Progenitor cell of endocrine pancreas (in vitro differentiated cells): ENCODE results near the gene RFNG. TPM values are rescaled to one million over a fixed set of nuclear protein-coding genes. Genes with fewer than 3 reads are reported as not detected.

Source experiments
- DNase-seq: peaks from one replicate; pipeline ENCODE4 v3.0.0; 2021; ENCODE audit warnings: low spot score; ENCODE audit not compliant: unreplicated experiment
- H3K27ac Mint-ChIP-seq: 2 replicates; pipeline ENCODE4 v1.8.0; 2021; ENCODE audit warnings: mild to moderate bottlenecking, moderate library complexity, mixed read lengths
- H3K27me3 Mint-ChIP-seq: 2 replicates; pipeline ENCODE4 v1.8.0; 2021; ENCODE audit warnings: mixed read lengths
- H3K36me3 Mint-ChIP-seq: 2 replicates; pipeline ENCODE4 v1.8.0; 2022; ENCODE audit warnings: mixed read lengths; ENCODE audit not compliant: insufficient read depth
- H3K4me1 Mint-ChIP-seq: 2 replicates; pipeline ENCODE4 v1.8.0; 2021; ENCODE audit warnings: low read depth, mixed read lengths
- H3K4me3 Mint-ChIP-seq: 2 replicates; pipeline ENCODE4 v1.8.0; 2021; ENCODE audit warnings: low read depth, mild to moderate bottlenecking, moderate library complexity, mixed read lengths
- H3K9me3 Mint-ChIP-seq: 2 replicates; pipeline ENCODE4 v1.8.0; 2021; ENCODE audit warnings: low read depth, mixed read lengths
- total RNA-seq: library from RNA; stranded (reverse); gene quantifications from 2 replicates; pipeline ENCODE4 v1.2.1, GENCODE V29; 2021
- TF ChIP-seq, protein P1 (sequence below): fragments of 200-600 bp; sonication (generic); IDR thresholded peaks from one replicate; pipeline ENCODE4 v1.5.0; 2021; ENCODE audit warnings: antibody characterized with exemption, mild to moderate bottlenecking; ENCODE audit not compliant: unreplicated experiment

Gene RFNG
- total RNA-seq, 1 donor from 2014 or later = 65.5 TPM

- no peaks in the 10 kb centered on the region for H3K27me3 Mint-ChIP-seq
- H3K4me1 Mint-ChIP-seq = peaks cover 9% of the 10 kb centered on the region
- H3K36me3 Mint-ChIP-seq = peaks cover 10% of the 10 kb centered on the region
- H3K4me3 Mint-ChIP-seq = peak overlapping the region; percentile 88
- TF ChIP-seq, protein P1, sequence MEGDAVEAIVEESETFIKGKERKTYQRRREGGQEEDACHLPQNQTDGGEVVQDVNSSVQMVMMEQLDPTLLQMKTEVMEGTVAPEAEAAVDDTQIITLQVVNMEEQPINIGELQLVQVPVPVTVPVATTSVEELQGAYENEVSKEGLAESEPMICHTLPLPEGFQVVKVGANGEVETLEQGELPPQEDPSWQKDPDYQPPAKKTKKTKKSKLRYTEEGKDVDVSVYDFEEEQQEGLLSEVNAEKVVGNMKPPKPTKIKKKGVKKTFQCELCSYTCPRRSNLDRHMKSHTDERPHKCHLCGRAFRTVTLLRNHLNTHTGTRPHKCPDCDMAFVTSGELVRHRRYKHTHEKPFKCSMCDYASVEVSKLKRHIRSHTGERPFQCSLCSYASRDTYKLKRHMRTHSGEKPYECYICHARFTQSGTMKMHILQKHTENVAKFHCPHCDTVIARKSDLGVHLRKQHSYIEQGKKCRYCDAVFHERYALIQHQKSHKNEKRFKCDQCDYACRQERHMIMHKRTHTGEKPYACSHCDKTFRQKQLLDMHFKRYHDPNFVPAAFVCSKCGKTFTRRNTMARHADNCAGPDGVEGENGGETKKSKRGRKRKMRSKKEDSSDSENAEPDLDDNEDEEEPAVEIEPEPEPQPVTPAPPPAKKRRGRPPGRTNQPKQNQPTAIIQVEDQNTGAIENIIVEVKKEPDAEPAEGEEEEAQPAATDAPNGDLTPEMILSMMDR = no peak
- DNase-seq = no peak
- peak overlapping the region; percentile 91 for H3K27ac Mint-ChIP-seq
- H3K9me3 Mint-ChIP-seq = no peaks in the 10 kb centered on the region
These were observed 610 bp downstream of the RFNG start for GRCh38 chr17:82050761-82051641.

GRCh38 chr17:82050152-82050760 lies 1.4 kb downstream of the RFNG start:
- TF ChIP-seq, protein P1 = no peak
- Mint-ChIP-seq H3K9me3 (no peaks in the 10 kb centered on the region), H3K27ac (peak overlapping the region; percentile 91), H3K4me3 (peak overlapping the region; percentile 88), H3K27me3 (no peaks in the 10 kb centered on the region), H3K4me1 (peaks cover 9% of the 10 kb centered on the region), H3K36me3 (peaks cover 10% of the 10 kb centered on the region)
- DNase-seq = no peak

DNA sequence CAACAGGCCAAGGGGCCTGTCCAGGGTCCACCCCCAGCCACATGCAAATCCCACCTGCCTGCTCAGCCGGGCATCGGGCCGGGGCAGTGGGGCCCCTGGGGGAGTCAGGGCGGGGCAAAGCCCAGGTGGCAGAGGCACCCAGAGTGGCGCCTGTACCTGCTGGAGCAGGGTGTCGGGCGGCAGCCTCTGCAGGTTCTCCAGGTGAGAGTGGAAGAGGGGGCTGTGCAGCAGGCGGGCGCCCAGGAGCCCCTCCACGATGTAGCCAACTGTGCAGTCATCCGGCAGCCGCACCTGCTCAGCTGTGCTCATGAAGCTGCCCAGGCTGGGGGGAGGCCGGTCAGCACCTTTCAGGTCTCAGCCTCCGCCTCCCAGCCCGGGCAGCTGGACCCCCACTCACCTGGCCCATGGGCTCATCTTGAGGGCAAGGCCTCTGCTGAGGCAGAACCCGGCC lies 2.1 kb downstream of the RFNG start:
- DNase-seq = no peak
- Mint-ChIP-seq H3K36me3 (peaks cover 10% of the 10 kb centered on the region), H3K27me3 (no peaks in the 10 kb centered on the region), H3K4me3 (no peak overlapping the region), H3K9me3 (no peaks in the 10 kb centered on the region), H3K27ac (no peak overlapping the region), H3K4me1 (peaks cover 9% of the 10 kb centered on the region)
- TF ChIP-seq, protein P1 = no peak

GRCh38 chr17:82049106-82049505 lies 2.5 kb downstream of the RFNG start:
- no peaks in the 10 kb centered on the region for H3K9me3 Mint-ChIP-seq
- DNase-seq = no peak
- H3K27ac Mint-ChIP-seq = no peak overlapping the region
- TF ChIP-seq, protein P1 = no peak
- H3K4me3 Mint-ChIP-seq = no peak overlapping the region
- peaks cover 10% of the 10 kb centered on the region for H3K36me3 Mint-ChIP-seq
- peaks cover 9% of the 10 kb centered on the region for H3K4me1 Mint-ChIP-seq
- no peaks in the 10 kb centered on the region for H3K27me3 Mint-ChIP-seq

GRCh38 chr17:82048571-82048971 lies 3.0 kb downstream of the RFNG start:
- H3K27me3 Mint-ChIP-seq = no peaks in the 10 kb centered on the region
- H3K4me3 Mint-ChIP-seq = peak overlapping the region; percentile 31
- DNase-seq = no peak
- peaks cover 9% of the 10 kb centered on the region for H3K4me1 Mint-ChIP-seq
- TF ChIP-seq, protein P1 = no peak
- peaks cover 10% of the 10 kb centered on the region for H3K36me3 Mint-ChIP-seq
- H3K27ac Mint-ChIP-seq = no peak overlapping the region
- no peaks in the 10 kb centered on the region for H3K9me3 Mint-ChIP-seq
